Subcutaneous abdominal adipose tissue (tissue), 5 donors: ENCODE results near the gene LYSMD1.
"Not testable (repeated sequence)": the region's sequence is repeated elsewhere in the genome, so short reads cannot be mapped to it uniquely, and the experiment has no call there.

Source experiments
- H3K27ac ChIP-seq: one replicate; pipeline ENCODE4 v1.7.0; 2013; ENCODE audit warnings: low read depth, mild to moderate bottlenecking, inconsistent platforms, low read length, moderate library complexity
- H3K27me3 ChIP-seq, 5 donors: one replicate each; pipeline ENCODE4 v1.7.0; 2013; ENCODE audit warnings: low read length in 5 of 5, inconsistent platforms in 1 of 5; ENCODE audit not compliant: control insufficient read depth in 5 of 5, insufficient read depth in 4 of 5
- H3K36me3 ChIP-seq, 5 donors: one replicate each; pipeline ENCODE4 v1.7.0; 2013; ENCODE audit warnings: low read length in 5 of 5; ENCODE audit not compliant: control insufficient read depth in 5 of 5, insufficient read depth in 5 of 5
- H3K4me1 ChIP-seq, 5 donors: one replicate each; pipeline ENCODE4 v1.7.0; 2013; ENCODE audit warnings: low read length in 5 of 5, mild to moderate bottlenecking in 3 of 5, moderate library complexity in 1 of 5; ENCODE audit not compliant: control insufficient read depth in 5 of 5, insufficient read depth in 5 of 5
- H3K4me3 ChIP-seq, 5 donors: one replicate each; pipeline ENCODE4 v1.7.0; 2013; ENCODE audit warnings: low read length in 5 of 5, low read depth in 1 of 5
- H3K9ac ChIP-seq, 5 donors: one replicate each; pipeline ENCODE4 v1.7.0; 2013; ENCODE audit warnings: low read length in 5 of 5, mild to moderate bottlenecking in 4 of 5, moderate library complexity in 3 of 5
- H3K9me3 ChIP-seq, 5 donors: one replicate each; pipeline ENCODE4 v1.7.0; 2013; ENCODE audit warnings: low read length in 5 of 5; ENCODE audit not compliant: control insufficient read depth in 5 of 5
- donor health status: healthy.
- donor health status: healthy.
- donor health status: healthy.
- donor health status: healthy.
- donor health status: healthy.

LYSMD1 gene, protein sequence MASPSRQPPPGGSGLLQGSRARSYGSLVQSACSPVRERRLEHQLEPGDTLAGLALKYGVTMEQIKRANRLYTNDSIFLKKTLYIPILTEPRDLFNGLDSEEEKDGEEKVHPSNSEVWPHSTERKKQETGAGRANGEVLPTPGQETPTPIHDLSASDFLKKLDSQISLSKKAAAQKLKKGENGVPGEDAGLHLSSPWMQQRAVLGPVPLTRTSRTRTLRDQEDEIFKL

GRCh38 chr1:151165738-151166504, at the start of gene LYSMD1, which contains the start of gene SCNM1:
Gene LYSMD1, minus strand, starts transcription at chr1:151165902. Its CDS starts 644 bp downstream, at chr1:151165258.
Gene SCNM1, plus strand, starts transcription at chr1:151166144. Its CDS starts 9 bp downstream, at chr1:151166153.
- peaks cover 0 to 38% (median 32%) of the 10 kb centered on the region in 5 donors for H3K36me3 ChIP-seq
- no peaks in the 10 kb centered on the region for H3K9me3 ChIP-seq
- peak within 1 kb of the TSS; percentile 88 to 99 (median 94) for H3K4me3 ChIP-seq
- peak within 1 kb of the TSS; percentile 86 for H3K27ac ChIP-seq
- H3K9ac ChIP-seq: peak within 1 kb of the TSS; percentile 82 to 96 (median 91)
- peaks cover 5 to 31% (median 29%) of the 10 kb centered on the region in 5 donors for H3K4me1 ChIP-seq
- no peaks in the 10 kb centered on the region for H3K27me3 ChIP-seq

DNA sequence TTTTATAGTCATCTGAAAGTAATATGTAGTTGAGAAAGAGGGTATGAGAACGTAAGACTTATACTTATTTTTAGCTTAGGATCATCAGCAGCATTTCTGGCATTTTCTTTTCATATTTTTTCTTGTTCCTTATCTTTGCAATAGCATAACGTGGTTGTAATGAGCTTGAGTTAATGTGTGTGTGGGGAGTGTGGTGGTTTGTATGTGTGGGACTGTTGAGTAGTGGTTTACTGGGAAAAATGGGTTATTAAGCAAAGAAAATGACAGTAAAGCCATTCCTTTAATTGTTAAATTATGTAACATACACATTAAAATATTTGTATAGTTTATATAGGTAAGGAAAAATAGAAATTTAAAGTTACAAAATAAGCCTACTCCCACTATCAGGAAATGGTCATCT, 47.9 kb upstream of the LYSMD1 start:
- peak overlapping the region in 1 of 5 donors; percentile 41 for H3K9ac ChIP-seq
- H3K4me1 ChIP-seq: peaks cover 1 to 11% (median 3%) of the 10 kb centered on the region in 5 donors
- no peaks in the 10 kb centered on the region for H3K27me3 ChIP-seq
- H3K4me3 ChIP-seq: no peak overlapping the region
- no peak overlapping the region for H3K27ac ChIP-seq
- H3K9me3 ChIP-seq: no peaks in the 10 kb centered on the region
- peaks cover 0 to 19% (median 5%) of the 10 kb centered on the region in 5 donors for H3K36me3 ChIP-seq

- Histone ChIP-seq H3K27me3 (no peaks in the 10 kb centered on the region), H3K4me3 (no peak overlapping the region), H3K36me3 (peaks cover 0 to 29% (median 14%) of the 10 kb centered on the region in 5 donors), H3K27ac (no peak overlapping the region), H3K9ac (no peak overlapping the region), H3K4me1 (peaks cover 0 to 9% (median 3%) of the 10 kb centered on the region in 5 donors), H3K9me3 (no peaks in the 10 kb centered on the region)
Measured at GRCh38 chr1:151211972-151212705, 46.4 kb upstream of the LYSMD1 start.

- Histone ChIP-seq H3K36me3 (peaks cover 0 to 37% (median 16%) of the 10 kb centered on the region in 5 donors), H3K27me3 (no peaks in the 10 kb centered on the region), H3K4me3 (no peak overlapping the region), H3K9me3 (no peaks in the 10 kb centered on the region), H3K27ac (no peak overlapping the region), H3K4me1 (peaks cover 0 to 9% (median 3%) of the 10 kb centered on the region in 5 donors), H3K9ac (no peak overlapping the region)
Measured at GRCh38 chr1:151210830-151211229, 45.1 kb upstream of the LYSMD1 start.

DNA sequence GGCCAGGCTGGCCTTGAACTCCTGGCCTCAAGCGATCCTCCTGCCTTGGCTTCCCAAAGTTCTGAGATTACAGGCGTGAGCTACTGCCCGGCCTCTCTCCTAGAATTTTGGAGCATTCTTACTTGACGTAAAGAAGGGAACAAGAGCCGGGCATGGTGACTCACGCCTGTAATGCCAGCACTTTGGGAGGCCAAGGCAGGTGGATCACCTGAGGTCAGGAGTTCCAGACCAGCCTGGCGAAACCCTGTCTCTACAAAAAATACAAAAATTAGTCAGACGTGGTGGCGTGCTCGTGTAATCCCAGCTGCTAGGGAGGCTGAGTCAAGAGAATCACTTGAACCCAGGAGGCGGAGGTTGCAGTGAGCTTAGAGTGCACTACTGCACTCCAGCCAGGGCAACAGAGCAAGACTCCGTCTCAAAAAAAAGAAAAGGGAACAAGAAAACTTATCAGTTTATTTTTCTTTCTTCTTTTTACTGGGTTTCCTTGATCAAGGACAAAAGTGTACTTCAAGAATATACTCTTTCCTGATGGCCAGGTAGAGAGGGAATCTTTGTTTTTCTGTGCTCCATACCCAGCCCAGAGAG, 39.8 kb upstream of the LYSMD1 start:
- H3K27me3 ChIP-seq, H3K27ac ChIP-seq, H3K4me3 ChIP-seq, H3K9me3 ChIP-seq: not testable (repeated sequence)
- Histone ChIP-seq H3K36me3 (peaks cover 0 to 41% (median 21%) of the 10 kb centered on the region in 5 donors), H3K9ac (peak overlapping the region in 1 of 5 donors; percentile 4), H3K4me1 (peaks cover 0 to 15% (median 8%) of the 10 kb centered on the region in 5 donors)

- Histone ChIP-seq H3K27me3 (no peaks in the 10 kb centered on the region), H3K27ac (peak overlapping the region; percentile 96), H3K4me1 (peaks cover 2 to 40% (median 31%) of the 10 kb centered on the region in 5 donors), H3K4me3 (peak overlapping the region; percentile 92 to 99 (median 96)), H3K9me3 (no peaks in the 10 kb centered on the region), H3K36me3 (peaks cover 0 to 15% (median 5%) of the 10 kb centered on the region in 5 donors), H3K9ac (peak overlapping the region; percentile 72 to 98 (median 96))
Measured at GRCh38 chr1:151199873-151200581, 34.3 kb upstream of the LYSMD1 start.

GRCh38 chr1:151198254-151199127, 32.8 kb upstream of the LYSMD1 start, which contains the start of gene PIP5K1A:
Gene PIP5K1A, plus strand, starts transcription at chr1:151198552. Its CDS starts 445 bp downstream, at chr1:151198997.
- Histone ChIP-seq H3K36me3 (peaks cover 0 to 10% (median 5%) of the 10 kb centered on the region in 5 donors), H3K9ac (peak within 1 kb of the TSS; percentile 92 to 98 (median 97)), H3K4me3 (peak within 1 kb of the TSS; percentile 92 to 99 (median 96)), H3K9me3 (no peaks in the 10 kb centered on the region), H3K27me3 (no peaks in the 10 kb centered on the region), H3K27ac (peak within 1 kb of the TSS; percentile 96), H3K4me1 (peaks cover 2 to 40% (median 31%) of the 10 kb centered on the region in 5 donors)

DNA sequence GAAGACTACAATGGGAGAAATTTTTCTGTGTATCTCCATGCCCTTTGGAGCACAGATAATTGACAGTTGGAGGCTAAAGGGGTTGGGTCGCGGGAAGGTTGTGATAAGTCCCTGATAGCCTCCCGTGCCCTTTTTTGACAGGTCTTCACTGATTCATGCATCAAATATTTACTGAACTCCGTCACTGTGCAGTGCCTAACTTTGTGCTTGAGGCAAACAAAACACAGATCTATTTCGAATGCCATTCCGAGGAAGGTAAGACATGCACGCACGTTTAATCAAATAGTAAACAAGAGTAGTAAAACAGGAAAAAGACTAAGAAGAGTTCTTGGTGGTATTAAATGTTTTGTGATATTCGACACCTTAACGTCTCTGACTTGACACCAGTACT, 32.2 kb upstream of the LYSMD1 start:
- Histone ChIP-seq H3K9ac (peak overlapping the region; percentile 7 to 98 (median 30)), H3K27ac (peak overlapping the region; percentile 96), H3K4me3 (peak overlapping the region; percentile 62 to 99 (median 93)), H3K9me3 (no peaks in the 10 kb centered on the region), H3K4me1 (peaks cover 2 to 40% (median 31%) of the 10 kb centered on the region in 5 donors), H3K27me3 (no peaks in the 10 kb centered on the region), H3K36me3 (peaks cover 0 to 4% (median 2%) of the 10 kb centered on the region in 5 donors)
